Stimulated activated naive CD4-positive, alpha-beta T cell (primary cell): ENCODE results near the gene USP6NL.

Experiments
- DNase-seq, 6 experiments: peaks; one replicate each; lab custom pipeline; 2025; lab: John Stamatoyannopoulos, UW

The USP6NL gene

GRCh38 chr10:11616021-11616420 lies 4.6 kb upstream of the USP6NL start:
- no peak for DNase-seq

GRCh38 chr10:11615396-11615795 lies 3.9 kb upstream of the USP6NL start:
- no peak for DNase-seq

GRCh38 chr10:11612021-11613001 lies 861 bp upstream of the USP6NL start:
- peak in 3 of 6 experiments; percentile 9 to 49 (median 20) for DNase-seq

- peak in 5 of 6 experiments; percentile 6 to 50 (median 28) for DNase-seq
Observed at GRCh38 chr10:11610826-11611247, 613 bp downstream of the USP6NL start.

- no peak for DNase-seq
Observed at GRCh38 chr10:11610166-11610825, 1.2 kb downstream of the USP6NL start.

GRCh38 chr10:11609492-11610093 lies 1.9 kb downstream of the USP6NL start:
- DNase-seq: no peak

GRCh38 chr10:11609052-11609451 lies 2.4 kb downstream of the USP6NL start:
- no peak for DNase-seq

GRCh38 chr10:11608159-11609013 lies 3.1 kb downstream of the USP6NL start:
- no peak for DNase-seq

GRCh38 chr10:11605807-11606408 lies 5.5 kb downstream of the USP6NL start:
- DNase-seq: no peak

GRCh38 chr10:11604865-11605650 lies 6.4 kb downstream of the USP6NL start:
- peak in 2 of 6 experiments; percentile 26 to 35 for DNase-seq

GRCh38 chr10:11603741-11604140 lies 7.7 kb downstream of the USP6NL start:
- no peak for DNase-seq

GRCh38 chr10:11602919-11603523 lies 8.4 kb downstream of the USP6NL start:
- no peak for DNase-seq

GRCh38 chr10:11602358-11602757 lies 9.1 kb downstream of the USP6NL start:
- DNase-seq: no peak

GRCh38 chr10:11601670-11602069 lies 9.8 kb downstream of the USP6NL start:
- no peak for DNase-seq

GRCh38 chr10:11600280-11600679 lies 11.2 kb downstream of the USP6NL start:
- DNase-seq: no peak

GRCh38 chr10:11598712-11599397 lies 12.6 kb downstream of the USP6NL start:
- no peak for DNase-seq

GRCh38 chr10:11597470-11597869 lies 14.0 kb downstream of the USP6NL start:
- no peak for DNase-seq

- no peak for DNase-seq
Observed at GRCh38 chr10:11595395-11595692, 16.1 kb downstream of the USP6NL start.

- DNase-seq: no peak
Observed at GRCh38 chr10:11594589-11595394, 16.7 kb downstream of the USP6NL start.
